Measurements from ENCODE around the gene MYBPC2.

The MYBPC2 gene

GRCh38 chr19:50481351-50482149 is 48.9 kb downstream of the MYBPC2 start:
- no peak for DNase-seq (ENCODE audit: low spot score)

- no peak for DNase-seq (ENCODE audit: low spot score)
Measured at GRCh38 chr19:50482271-50482855, 49.7 kb downstream of the MYBPC2 start.

GRCh38 chr19:50482916-50483315 is 50.2 kb downstream of the MYBPC2 start:
- no peak for DNase-seq (ENCODE audit: low spot score)

- no peak for DNase-seq (ENCODE audit: low spot score)
Measured at GRCh38 chr19:50485284-50485955, 52.7 kb downstream of the MYBPC2 start.

- DNase-seq (ENCODE audit: low spot score): no peak
Measured at GRCh38 chr19:50486823-50487515, 54.3 kb downstream of the MYBPC2 start.

GRCh38 chr19:50488389-50489194 is 55.9 kb downstream of the MYBPC2 start:
- DNase-seq (ENCODE audit: low spot score): no peak

- DNase-seq (ENCODE audit: low spot score): no peak
Measured at GRCh38 chr19:50489461-50490011, 56.8 kb downstream of the MYBPC2 start.

- no peak for DNase-seq (ENCODE audit: low spot score)
Measured at GRCh38 chr19:50490411-50490811, 57.7 kb downstream of the MYBPC2 start.

GRCh38 chr19:50490991-50491472 is 58.3 kb downstream of the MYBPC2 start:
- DNase-seq (ENCODE audit: low spot score): no peak

- DNase-seq (ENCODE audit: low spot score): no peak
Measured at GRCh38 chr19:50492303-50493052, 59.8 kb downstream of the MYBPC2 start.

GRCh38 chr19:50493171-50493570 is 60.5 kb downstream of the MYBPC2 start:
- DNase-seq (ENCODE audit: low spot score): no peak

GRCh38 chr19:50494186-50495019 is 61.7 kb downstream of the MYBPC2 start:
- no peak for DNase-seq (ENCODE audit: low spot score)

- no peak for DNase-seq (ENCODE audit: low spot score)
Measured at GRCh38 chr19:50495020-50495531, 62.4 kb downstream of the MYBPC2 start.

- DNase-seq (ENCODE audit: low spot score): no peak
Measured at GRCh38 chr19:50496189-50497021, 63.7 kb downstream of the MYBPC2 start.

- no peak for DNase-seq (ENCODE audit: low spot score)
Measured at GRCh38 chr19:50497022-50497405, 64.3 kb downstream of the MYBPC2 start.

GRCh38 chr19:50498219-50499056 is 65.7 kb downstream of the MYBPC2 start:
- no peak for DNase-seq (ENCODE audit: low spot score)

GRCh38 chr19:50500060-50500752 is 67.5 kb downstream of the MYBPC2 start:
- no peak for DNase-seq (ENCODE audit: low spot score)
